Dedifferentiated amniotic fluid mesenchymal stem cell (primary cell): Measurements from ENCODE around the gene RSRC2.
"Not testable (repeated sequence)": the region's sequence is repeated elsewhere in the genome, so short reads cannot be mapped to it uniquely, and the experiment has no call there.

Source experiments
- DNase-seq: peaks from one replicate; pipeline ENCODE4 v3.0.0-alpha.2; 2016; ENCODE audit errors: extremely low spot score

The RSRC2 gene

GRCh38 chr12:122518908-122519307 lies 7.8 kb downstream of the RSRC2 start:
- no peak for DNase-seq

DNA sequence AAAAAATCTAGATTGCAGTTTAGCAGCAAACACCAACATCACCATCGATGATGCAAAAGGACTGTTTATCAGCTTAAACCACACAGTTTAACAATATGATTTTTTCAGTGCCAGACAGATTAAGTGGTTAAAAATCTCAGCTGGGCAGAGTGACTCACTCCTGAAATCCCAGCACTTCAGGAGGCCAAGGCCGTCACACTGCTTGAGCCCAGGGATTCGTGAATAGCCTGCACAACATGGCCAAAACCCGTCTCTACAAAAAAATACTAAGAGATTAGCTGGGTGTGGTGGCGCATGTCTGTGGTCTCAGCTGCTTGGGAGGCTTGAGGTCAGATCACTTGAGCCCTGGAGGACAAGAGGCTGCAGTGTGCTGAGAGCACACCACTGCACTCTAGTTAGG lies 8.9 kb downstream of the RSRC2 start:
- DNase-seq, result peak; percentile 84

DNA sequence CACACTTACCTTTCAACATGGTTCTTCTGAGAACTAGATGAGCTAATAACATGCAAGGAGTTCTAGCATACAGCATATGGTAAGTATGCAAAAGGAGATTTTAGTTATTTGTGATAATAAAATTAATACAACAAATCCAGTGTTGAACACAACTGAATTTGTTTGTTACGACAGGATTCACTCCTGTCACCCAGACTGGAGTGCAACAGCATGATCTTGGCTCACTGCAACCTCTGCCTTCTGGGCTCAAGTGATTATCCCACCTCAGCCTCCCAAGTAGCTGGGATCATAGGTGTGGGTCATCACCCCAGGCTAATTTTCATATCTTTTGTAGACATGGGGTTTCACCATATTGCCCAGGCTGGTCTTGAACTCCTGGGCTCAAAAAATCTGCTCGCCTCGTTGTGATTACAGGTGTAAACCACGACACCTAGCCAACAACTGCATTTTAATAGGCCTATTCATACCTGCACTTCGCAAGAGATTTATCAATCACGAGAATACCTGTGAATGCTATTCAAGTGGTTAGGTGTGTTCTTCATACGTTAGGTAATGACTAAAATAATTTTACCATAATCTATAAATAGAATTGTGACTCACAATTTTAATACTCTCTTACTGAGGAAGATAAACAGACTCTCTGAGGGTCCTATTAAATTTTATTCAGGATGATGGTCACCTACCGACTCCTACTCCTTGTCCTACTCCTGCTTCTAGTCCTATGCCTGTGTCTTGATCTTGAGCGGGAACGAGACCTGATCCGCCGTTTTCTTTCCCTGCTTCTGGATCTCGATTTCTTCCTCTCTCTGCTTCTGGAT lies 10.0 kb downstream of the RSRC2 start:
- no peak for DNase-seq

DNA sequence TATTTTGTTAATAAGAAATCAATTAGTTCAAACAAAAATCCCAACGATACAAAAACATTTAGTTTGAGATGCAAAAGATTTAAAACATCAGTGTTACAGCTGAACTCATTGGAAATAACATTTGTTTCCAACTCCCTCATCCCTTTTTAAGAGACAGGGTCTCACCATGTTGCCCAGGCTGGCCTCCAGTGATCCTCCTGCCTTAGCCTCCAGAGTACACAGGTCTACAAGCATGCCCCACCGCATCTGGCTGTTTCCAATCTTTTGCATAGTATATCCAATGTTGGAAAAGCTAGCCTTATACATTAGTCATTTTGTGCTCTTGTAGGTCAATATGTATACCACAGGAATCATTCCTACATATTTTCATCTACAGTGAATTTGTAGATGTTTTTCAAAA lies 11.5 kb downstream of the RSRC2 start:
- DNase-seq, result no peak

GRCh38 chr12:122513660-122514059 lies 13.1 kb downstream of the RSRC2 start:
- DNase-seq, result no peak

- not testable (repeated sequence) for DNase-seq
Measured at GRCh38 chr12:122513028-122513427, 13.7 kb downstream of the RSRC2 start.

DNA sequence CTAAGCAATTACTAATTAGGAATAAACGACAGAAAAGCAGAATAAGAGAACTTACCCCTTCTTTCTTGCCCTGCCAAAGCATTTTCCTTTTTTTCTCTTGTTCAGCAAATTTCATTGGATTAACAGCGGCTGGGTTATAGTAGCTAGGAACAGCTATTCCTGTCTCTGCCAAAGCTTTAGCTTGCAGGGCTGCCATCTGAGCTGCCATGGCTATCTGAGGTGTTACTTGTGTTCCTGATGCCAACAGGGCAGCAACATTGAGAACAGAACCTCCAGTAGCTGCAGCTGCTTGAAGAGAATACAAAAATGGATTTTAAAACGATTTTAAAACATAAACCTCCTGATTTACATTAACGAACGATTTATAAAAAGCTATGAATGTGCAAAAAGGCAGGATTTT lies 18.6 kb downstream of the RSRC2 start:
- no peak for DNase-seq

GRCh38 chr12:122506393-122506938 lies 20.3 kb downstream of the RSRC2 start:
- no peak for DNase-seq

DNA sequence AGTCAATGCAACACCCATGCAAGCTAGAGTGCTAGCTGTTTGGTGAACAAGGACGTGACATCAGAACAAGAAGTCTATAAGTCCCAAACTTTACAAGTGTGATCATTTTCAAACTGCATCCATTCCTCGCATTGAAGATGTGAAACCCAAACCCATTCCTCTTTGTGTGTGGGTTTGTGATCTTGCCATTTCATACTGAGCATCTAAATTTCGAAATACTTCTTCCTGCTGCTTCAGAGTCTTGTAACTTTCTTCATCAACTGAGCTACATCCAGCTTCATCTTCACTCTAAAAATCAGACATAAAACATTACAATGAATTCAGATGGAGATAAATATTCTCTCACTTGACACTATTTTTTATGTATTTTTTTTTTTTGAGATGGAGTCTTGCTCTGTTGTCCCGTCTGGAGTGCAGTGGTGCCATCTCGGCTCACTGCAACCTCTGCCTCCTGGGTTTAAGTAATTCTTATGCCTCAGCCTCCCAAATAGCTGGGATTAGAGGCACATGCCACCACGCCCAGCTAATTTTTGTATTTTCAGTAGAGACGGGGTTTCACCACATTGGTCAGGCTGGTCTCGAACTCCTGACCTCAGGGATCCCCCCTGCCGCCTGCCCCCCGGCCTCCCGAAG lies 21.2 kb downstream of the RSRC2 start:
- DNase-seq, result no peak

DNA sequence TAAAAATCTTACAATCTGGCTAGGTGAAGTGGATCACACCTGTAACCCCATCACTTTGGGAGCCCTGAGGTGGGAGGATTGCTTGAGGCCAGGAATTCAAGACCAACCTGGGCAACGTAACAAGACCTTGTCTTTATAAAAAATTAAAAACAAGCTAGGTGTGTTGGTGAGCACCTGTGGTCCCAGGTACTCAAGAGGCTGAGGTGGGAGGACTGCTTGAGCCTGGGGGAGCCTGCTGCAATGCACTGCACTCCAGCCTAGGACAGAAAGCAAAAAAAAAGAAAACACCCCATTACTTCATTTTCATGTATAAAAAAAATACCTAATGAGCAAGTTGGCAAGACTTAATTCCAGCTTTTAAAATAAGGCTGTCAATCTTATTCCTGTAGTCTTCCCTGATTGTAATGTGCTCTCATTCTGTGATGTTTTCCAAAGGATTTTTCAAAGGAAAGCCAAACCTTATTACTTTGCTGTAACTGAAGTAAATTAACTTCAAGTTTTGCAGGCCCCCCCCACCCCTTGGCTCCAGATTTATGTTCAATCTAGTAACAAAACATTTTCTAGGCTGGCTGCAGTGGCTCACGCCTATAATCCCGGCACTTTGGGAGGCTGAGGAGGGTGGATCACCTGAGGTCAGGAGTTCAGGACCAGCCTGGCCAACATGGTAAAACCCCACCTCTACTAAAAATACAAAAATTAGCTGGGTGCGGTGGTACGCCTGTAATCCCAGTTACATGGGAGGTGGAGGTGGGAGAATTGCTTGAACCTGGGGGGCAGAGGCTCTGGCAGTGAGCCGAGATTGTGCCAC lies 22.7 kb downstream of the RSRC2 start:
- DNase-seq, result no peak

DNA sequence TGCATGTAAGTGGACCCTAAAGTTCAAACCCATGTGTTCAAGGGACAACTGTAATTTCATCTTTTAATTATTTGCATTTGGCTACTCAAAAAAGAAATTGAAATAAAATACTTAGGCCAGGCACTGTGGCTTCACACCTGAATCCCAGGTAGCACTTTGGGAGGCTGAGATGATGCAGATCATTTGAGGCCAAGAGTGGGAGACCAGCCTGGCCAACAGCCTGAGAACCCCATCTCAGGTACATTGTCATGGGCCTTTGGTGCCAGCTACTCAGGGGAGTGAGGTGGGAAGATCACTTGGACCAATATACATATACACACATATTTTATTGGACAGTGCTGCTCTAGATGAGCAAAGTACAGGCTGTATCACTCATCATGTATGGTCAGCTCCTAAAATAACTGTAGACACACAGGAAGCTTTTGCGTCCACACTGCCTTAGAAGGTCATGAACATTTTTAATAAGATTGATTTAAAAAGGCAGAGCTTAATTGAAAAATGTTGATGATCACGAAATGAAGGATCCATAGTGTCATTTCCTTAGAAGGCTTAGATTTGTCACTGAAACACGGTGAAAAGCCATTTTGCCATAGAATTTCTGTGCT lies 23.5 kb downstream of the RSRC2 start:
- no peak for DNase-seq

GRCh38 chr12:122501489-122501989 lies 25.2 kb downstream of the RSRC2 start:
- no peak for DNase-seq

DNA sequence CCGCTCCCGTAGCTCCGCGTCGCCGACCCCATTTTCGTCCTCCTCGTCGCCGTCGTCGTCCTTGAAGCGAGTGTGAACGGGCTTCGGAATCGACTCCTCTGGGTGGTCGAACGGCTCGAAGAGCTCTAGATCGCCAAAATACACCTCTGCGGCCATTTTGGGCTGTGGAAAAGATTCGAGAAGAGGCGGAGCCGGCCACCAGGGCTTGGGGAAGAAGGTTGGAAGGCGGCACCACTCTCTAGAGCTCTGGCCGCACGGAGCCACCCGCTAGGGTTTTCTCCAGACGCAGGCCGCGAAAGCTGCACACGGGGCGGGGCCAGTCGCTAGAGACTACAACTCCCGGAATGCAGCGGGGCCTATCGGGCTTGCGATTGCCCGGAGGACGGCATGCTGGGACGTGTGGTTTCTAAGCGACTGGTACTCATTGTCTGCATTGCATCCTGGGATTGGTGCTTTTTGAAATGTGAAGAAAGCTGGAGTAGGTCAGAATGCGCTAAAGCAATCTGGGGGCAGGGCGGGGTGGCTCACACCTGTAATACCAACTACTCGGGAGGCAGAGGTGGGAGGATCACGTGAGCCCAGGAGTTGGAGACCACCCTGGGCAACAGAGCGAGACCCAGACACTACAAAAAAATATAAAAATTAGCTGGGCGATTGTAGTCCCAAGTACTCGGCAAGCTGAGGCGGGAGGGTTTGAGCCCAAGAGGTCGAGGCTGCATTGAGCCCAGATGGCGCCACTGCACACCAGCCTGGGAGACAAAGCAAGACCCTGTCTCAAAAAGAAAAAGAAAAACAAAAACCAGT lies 25.8 kb downstream of the RSRC2 start, which contains the start of gene ZCCHC8:
Gene ZCCHC8, minus strand, starts transcription at position 248 of the 804 bp plus-strand sequence. Its CDS starts 92 bp downstream, at position 156.
- peak; percentile 98 for DNase-seq

DNA sequence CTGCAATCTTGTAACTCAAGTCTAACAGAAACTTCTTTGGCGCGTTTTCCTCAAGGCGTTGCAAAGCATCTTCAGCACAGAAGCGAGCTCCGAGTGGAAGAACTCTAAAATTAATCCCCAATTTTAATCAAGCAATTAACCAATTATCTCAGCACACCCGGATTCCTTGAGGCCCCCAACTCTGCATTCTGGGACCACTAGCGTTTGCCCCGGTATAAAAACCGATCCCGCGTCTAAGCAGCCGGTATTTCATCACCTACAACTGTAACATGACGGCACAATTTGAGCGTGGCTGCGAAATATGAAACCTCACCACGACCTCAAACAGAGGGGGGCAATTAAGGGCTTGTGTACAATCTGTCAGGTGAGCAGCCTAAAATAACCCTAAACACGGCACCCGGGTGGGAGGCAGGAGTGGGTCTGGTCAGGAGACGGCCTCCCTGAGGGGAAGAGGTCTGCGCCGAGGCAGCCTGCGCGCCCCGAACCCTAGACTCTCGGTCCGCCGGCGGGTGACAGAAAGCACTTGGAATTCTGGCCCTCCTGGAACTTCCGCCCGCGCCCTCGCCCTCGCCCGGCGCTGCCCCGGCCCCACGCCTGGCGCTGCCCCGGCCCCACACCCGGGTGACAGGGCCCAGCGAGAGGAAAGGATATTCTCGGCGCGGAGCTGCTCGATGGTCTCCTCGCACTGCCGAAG lies 26.6 kb downstream of the RSRC2 start:
- DNase-seq, result peak; percentile 55

DNA sequence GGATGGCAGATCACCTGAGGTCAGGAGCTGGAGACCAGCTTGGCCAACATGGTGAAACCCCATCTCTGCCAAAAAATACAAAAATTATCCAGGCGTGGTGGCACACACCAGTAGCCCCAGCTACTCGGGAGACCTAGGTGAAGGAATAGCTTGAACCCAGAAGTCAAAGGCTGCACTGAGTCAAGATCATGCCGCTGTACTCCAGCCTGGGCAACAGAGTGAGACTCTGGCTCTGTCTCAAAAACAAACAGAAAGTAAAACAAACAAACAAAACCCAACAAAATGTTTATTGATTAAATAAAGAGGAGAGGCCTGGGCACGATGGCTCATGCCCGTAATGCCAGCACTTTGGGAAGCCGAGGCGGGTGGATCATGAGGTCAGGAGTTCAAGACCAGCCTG lies 31.5 kb downstream of the RSRC2 start:
- no peak for DNase-seq

GRCh38 chr12:122493222-122493621 lies 33.5 kb downstream of the RSRC2 start:
- DNase-seq, result not testable (repeated sequence)

DNA sequence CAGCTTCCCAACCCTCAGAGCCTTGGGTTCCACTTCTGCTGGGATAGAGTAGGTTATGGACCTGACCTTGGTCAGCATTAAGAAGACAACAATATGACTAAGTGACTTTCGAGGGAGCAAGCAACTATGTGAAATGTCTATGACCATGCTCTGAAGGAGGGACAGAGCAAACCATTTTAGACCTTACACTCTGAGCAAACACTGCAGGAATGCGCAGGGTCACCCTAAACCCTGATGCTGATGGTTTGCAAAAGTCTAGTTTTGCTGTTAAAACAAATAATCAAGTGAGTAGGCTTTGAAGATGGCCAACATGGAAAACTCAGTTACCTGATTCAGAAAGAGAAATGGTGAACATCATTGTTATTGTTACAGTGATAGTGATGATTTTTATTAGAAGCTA lies 34.7 kb downstream of the RSRC2 start:
- no peak for DNase-seq

DNA sequence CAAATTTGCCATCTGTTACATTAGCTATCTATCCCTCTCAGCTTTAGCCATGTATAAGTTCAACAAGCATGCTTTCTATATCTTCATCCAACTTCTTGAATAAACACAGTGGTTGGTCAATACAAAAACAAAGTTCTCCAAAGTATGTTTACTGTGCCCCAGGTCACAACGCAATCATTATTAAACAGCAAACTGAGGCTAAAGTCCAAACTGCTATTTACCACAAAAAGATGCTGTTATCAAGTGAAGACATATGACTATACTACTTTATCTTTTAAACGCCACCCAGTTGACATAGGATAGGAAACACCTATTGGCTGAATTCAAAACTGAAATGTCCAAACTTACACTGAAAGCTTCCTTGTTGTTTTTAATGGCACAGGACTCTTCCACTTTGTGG lies 37.7 kb downstream of the RSRC2 start:
- DNase-seq, result no peak

DNA sequence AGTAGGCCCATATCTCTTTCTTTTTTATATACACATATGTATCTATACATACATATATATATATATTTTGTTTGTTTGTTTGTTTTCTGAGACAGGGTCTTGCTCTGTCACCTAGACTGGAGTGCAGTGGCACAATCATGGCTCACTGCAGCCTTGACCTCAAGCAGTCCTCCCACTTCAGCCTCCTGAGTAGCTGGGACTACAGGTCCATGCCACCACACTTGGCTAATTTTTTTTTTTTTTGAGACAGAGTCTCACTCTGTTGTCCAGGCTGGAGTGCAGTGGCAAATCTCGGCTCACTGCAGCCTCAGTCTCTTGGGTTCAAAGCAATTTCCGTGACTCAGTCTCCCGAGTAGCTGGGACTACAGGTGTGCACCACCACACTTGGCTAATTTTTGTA lies 38.9 kb downstream of the RSRC2 start:
- not testable (repeated sequence) for DNase-seq

- DNase-seq, result no peak
Measured at GRCh38 chr12:122486805-122487426, 39.8 kb downstream of the RSRC2 start.
